ENCODE measurements around the gene MYCBP2.

Gene MYCBP2

GRCh38 chr13:77114271-77114670, 212.6 kb downstream of the MYCBP2 start:
- no peak overlapping the region for H3K4me3 ChIP-seq (ENCODE audit: low read depth in 1 of 2, low read length in 1 of 2)
- no peaks in the 10 kb centered on the region for H3K27me3 ChIP-seq
- no peak overlapping the region for H3K27ac ChIP-seq
- H3K4me1 ChIP-seq (ENCODE audit: control insufficient read depth in 1 of 2, insufficient read depth in 1 of 2, low read depth in 1 of 2, low read length in 1 of 2): no peaks in the 10 kb centered on the region
- H3K36me3 ChIP-seq: peaks cover 50% of the 10 kb centered on the region
- TF ChIP-seq CTCF (IDR thresholded peaks at IDR 0.05): no peak
- peaks cover 4% of the 10 kb centered on the region for H3K9me3 ChIP-seq

- TF ChIP-seq CTCF (IDR thresholded peaks at IDR 0.05): no peak
- Histone ChIP-seq H3K36me3 (peaks cover 47% of the 10 kb centered on the region), H3K27ac (no peak overlapping the region), H3K9me3 (peaks cover 4% of the 10 kb centered on the region), H3K27me3 (no peaks in the 10 kb centered on the region), H3K4me1 (ENCODE audit: control insufficient read depth in 1 of 2, insufficient read depth in 1 of 2, low read depth in 1 of 2, low read length in 1 of 2) (no peaks in the 10 kb centered on the region), H3K4me3 (ENCODE audit: low read depth in 1 of 2, low read length in 1 of 2) (no peak overlapping the region)
These were observed 213.4 kb downstream of the MYCBP2 start for GRCh38 chr13:77113496-77113895.

- Histone ChIP-seq H3K36me3 (peaks cover 11% of the 10 kb centered on the region), H3K27ac (no peak overlapping the region), H3K4me3 (ENCODE audit: low read depth in 1 of 2, low read length in 1 of 2) (no peak overlapping the region), H3K27me3 (no peaks in the 10 kb centered on the region), H3K4me1 (ENCODE audit: control insufficient read depth in 1 of 2, insufficient read depth in 1 of 2, low read depth in 1 of 2, low read length in 1 of 2) (no peaks in the 10 kb centered on the region), H3K9me3 (peaks cover 1% of the 10 kb centered on the region)
- no peak for TF ChIP-seq CTCF (IDR thresholded peaks at IDR 0.05)
These were observed 221.8 kb downstream of the MYCBP2 start for GRCh38 chr13:77105051-77105450.

- Histone ChIP-seq H3K9me3 (no peaks in the 10 kb centered on the region), H3K4me3 (ENCODE audit: low read depth in 1 of 2, low read length in 1 of 2) (no peak overlapping the region), H3K36me3 (peaks cover 35% of the 10 kb centered on the region), H3K27me3 (no peaks in the 10 kb centered on the region), H3K4me1 (ENCODE audit: control insufficient read depth in 1 of 2, insufficient read depth in 1 of 2, low read depth in 1 of 2, low read length in 1 of 2) (no peaks in the 10 kb centered on the region), H3K27ac (no peak overlapping the region)
- TF ChIP-seq CTCF (IDR thresholded peaks at IDR 0.05): no peak
These were observed 227.5 kb downstream of the MYCBP2 start for GRCh38 chr13:77099415-77099814.

GRCh38 chr13:77095288-77095687, 231.6 kb downstream of the MYCBP2 start:
- H3K27ac ChIP-seq: no peak overlapping the region
- no peaks in the 10 kb centered on the region for H3K27me3 ChIP-seq
- TF ChIP-seq CTCF (IDR thresholded peaks at IDR 0.05): no peak
- H3K4me1 ChIP-seq (ENCODE audit: control insufficient read depth in 1 of 2, insufficient read depth in 1 of 2, low read depth in 1 of 2, low read length in 1 of 2): no peaks in the 10 kb centered on the region
- no peaks in the 10 kb centered on the region for H3K9me3 ChIP-seq
- peaks cover 65% of the 10 kb centered on the region for H3K36me3 ChIP-seq
- H3K4me3 ChIP-seq (ENCODE audit: low read depth in 1 of 2, low read length in 1 of 2): no peak overlapping the region

- H3K36me3 ChIP-seq: peaks cover 70% of the 10 kb centered on the region
- no peak overlapping the region for H3K4me3 ChIP-seq (ENCODE audit: low read depth in 1 of 2, low read length in 1 of 2)
- no peak overlapping the region for H3K27ac ChIP-seq
- no peaks in the 10 kb centered on the region for H3K27me3 ChIP-seq
- no peaks in the 10 kb centered on the region for H3K4me1 ChIP-seq (ENCODE audit: control insufficient read depth in 1 of 2, insufficient read depth in 1 of 2, low read depth in 1 of 2, low read length in 1 of 2)
- H3K9me3 ChIP-seq: no peaks in the 10 kb centered on the region
- TF ChIP-seq CTCF (IDR thresholded peaks at IDR 0.05): no peak
These were observed 232.1 kb downstream of the MYCBP2 start for GRCh38 chr13:77094773-77095172.
